Fibroblast of villous mesenchyme (primary cell): ENCODE results near the gene ATP5F1C. TPM values are rescaled to one million over a fixed set of nuclear protein-coding genes. Genes with fewer than 3 reads are reported as not detected.
"Not testable (repeated sequence)": the region's sequence is repeated elsewhere in the genome, so short reads cannot be mapped to it uniquely, and the experiment has no call there.

Source experiments
- DNase-seq: peaks from one replicate; pipeline ENCODE4 v3.0.0-alpha.2; 2010; ENCODE audit warnings: low read depth
- H3K4me3 ChIP-seq: 2 replicates; pipeline ENCODE4 v1.5.1; 2011; ENCODE audit warnings: low read depth, mild to moderate bottlenecking, low read length
- total RNA-seq: library from RNA; depleted of rRNA; stranded (reverse); fragments of >200 nt; gene quantifications from 2 replicates; pipeline ENCODE4 v1.2.3, GENCODE V29; 2012
- TF ChIP-seq, protein P1 (sequence below): IDR thresholded peaks from 2 replicates; pipeline ENCODE4 v1.5.1; 2012; ENCODE audit warnings: low read depth, mild to moderate bottlenecking, low read length; ENCODE audit not compliant: insufficient read depth

Gene ATP5F1C
- total RNA-seq, 1 donor: 265 TPM

DNA sequence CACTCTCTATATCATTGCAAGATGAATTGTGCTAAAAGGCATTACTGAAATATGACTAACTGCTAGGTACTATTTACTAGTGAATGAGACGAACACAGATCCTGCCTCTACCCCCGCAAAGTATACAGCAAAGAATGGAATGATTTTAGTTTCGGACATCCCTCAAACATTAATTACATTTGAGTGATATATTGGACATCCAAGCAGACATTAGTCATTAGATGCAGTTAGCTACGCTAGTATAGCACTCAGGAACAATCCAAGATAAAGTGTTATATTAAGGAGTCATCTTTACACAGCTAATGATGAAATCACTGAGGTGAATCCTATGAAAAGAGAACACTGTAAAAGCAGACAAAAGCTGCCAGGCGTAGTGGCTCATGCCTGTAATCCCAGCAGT is 23.0 kb downstream of the ATP5F1C start:
- H3K4me3 ChIP-seq: no peak overlapping the region
- no peak for DNase-seq
- TF ChIP-seq, protein P1, sequence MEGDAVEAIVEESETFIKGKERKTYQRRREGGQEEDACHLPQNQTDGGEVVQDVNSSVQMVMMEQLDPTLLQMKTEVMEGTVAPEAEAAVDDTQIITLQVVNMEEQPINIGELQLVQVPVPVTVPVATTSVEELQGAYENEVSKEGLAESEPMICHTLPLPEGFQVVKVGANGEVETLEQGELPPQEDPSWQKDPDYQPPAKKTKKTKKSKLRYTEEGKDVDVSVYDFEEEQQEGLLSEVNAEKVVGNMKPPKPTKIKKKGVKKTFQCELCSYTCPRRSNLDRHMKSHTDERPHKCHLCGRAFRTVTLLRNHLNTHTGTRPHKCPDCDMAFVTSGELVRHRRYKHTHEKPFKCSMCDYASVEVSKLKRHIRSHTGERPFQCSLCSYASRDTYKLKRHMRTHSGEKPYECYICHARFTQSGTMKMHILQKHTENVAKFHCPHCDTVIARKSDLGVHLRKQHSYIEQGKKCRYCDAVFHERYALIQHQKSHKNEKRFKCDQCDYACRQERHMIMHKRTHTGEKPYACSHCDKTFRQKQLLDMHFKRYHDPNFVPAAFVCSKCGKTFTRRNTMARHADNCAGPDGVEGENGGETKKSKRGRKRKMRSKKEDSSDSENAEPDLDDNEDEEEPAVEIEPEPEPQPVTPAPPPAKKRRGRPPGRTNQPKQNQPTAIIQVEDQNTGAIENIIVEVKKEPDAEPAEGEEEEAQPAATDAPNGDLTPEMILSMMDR: no peak

DNA sequence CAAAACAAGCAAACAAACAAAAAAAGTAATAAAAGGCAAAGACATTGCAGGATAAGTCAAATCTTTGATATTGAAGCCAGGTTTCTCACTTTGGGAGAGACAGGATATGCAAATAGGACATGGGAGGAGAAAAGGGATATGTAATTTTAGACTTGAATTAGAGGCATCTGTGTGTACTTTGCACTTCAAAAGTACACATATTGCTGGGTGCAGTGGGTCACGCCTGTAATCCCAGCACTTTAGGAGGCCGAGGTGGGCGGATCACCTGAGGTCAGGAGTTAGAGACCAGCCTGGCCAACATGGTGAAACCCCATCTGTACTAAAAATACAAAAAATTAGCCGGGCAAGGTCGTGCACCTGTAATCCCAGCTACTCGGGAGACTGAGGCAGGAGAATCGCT is 23.8 kb downstream of the ATP5F1C start:
- not testable (repeated sequence) for H3K4me3 ChIP-seq, DNase-seq

DNA sequence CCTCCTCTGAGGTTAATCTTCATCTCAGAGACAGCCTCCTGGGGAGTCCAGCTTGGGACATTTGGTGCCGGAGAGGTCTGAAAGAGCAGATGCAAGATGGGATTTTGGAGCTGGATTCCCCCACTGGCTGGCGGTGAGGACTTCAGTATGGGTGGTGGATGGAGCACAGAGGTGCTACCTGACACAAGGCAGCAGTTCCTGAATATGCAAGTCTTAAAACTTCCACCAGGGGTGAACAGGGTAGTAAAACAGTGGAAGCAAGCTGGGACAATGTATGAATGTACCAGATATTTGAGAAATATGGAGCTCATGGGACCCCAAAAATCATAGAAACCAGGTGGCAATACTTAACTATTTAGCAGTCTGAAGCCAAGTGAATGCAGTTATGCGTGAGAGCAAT is 25.5 kb downstream of the ATP5F1C start:
- no peak overlapping the region for H3K4me3 ChIP-seq

DNA sequence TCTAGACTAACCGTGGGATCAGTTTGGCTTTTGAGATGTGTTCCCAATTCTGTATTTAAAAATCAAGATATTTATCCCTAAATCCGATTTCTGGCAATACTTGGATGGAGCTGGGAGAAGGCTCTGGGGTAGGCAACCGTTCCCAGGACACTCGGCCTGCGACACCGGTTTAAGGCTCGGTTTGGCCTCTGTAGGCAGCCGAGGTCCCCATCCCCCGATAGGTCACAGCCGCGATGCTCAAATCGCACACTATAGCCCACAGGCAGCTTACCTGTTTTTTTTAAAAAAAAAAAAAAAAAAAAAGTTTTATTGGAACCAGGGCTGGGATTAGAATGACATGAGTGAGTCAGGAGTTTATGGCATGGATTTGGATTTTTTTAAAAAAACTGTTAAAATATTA is 29.6 kb downstream of the ATP5F1C start:
- TF ChIP-seq, protein P1: no peak

More for the DNA sequence above, 25.5 kb downstream of the ATP5F1C start:
- TF ChIP-seq, protein P1: no peak
- no peak for DNase-seq

DNA sequence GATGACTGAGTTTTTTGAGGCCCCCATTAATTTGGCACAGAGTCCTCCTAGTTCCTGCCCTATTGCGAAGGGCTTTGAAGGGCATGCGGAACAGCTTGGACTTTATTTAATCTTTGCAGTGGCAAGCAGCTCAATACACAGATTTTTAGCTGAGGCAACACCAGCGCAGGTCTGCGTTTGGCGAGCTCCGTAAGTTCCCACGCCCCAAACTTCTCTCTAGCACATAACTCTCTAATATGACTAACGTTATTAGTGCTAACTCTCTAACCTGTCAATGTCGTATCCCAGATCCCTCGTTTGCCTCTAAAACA is 30.0 kb downstream of the ATP5F1C start:
- DNase-seq: no peak
- H3K4me3 ChIP-seq: peak overlapping the region; percentile 91
- TF ChIP-seq, protein P1: no peak

More for the DNA sequence above, 29.6 kb downstream of the ATP5F1C start:
- no peak for DNase-seq
- peak overlapping the region; percentile 91 for H3K4me3 ChIP-seq

DNA sequence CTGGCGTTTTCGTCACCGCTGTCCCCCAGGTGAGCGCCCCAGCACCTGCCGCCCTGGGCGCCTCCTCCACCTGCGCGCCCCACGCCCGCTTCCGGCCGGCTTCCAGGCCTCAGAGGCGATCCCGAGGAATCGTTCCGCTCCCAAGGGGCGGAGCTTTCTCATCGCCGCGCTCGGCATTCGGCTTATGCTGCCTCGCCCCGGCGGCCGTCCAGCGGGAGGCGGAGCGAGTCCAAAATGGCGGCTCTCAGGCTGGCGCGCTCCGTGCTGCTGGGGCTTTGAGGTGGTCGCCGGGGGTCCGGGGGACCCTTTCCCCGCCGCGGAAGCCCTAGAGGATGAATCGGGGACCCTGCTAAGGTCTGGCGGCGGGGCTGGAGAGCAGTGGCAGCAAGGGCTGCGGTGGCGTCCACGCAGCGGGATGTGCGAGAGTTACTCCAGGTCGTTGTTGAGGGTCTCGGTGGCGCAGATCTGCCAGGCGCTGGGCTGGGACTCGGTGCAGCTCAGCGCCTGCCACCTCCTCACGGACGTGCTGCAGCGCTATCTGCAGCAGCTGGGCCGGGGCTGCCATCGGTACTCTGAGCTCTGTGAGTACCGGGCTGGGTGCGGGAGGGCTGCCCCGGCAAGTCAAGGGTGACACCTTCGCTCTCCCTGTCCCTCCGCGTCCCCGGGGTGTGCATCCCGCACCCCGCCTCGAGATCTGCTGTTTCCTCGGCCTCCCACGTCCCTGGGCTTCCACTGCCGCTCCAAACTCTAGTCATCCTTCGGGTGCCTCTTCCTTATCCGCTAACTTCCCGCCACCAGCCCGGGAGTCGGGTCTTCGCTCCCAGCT is 30.5 kb downstream of the ATP5F1C start, which contains the start of gene TAF3:
Gene TAF3, plus strand, starts transcription at position 211 of the 826 bp plus-strand sequence. Its CDS starts 205 bp downstream, at position 416.
- H3K4me3 ChIP-seq: peak within 1 kb of the TSS; percentile 91
- TF ChIP-seq, protein P1: no peak
- peak; percentile 84 for DNase-seq

DNA sequence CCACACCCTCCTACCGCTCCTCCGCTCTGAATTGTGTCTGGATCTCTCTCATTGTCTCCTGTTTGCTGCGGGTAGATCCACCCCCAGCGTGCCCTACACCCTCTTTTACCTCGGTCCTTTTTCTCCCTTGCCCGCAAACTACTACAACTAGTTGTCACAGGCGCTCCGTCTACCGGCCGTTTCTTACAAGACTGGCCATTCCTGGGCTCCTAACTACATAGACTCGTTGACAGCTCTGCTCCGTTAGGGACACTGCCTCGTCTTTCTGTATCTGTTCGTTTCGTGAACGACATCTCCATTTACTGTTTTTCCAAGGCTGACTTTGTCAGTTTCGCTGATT is 31.1 kb downstream of the ATP5F1C start:
- TF ChIP-seq, protein P1: peak; percentile 44
- DNase-seq: peak; percentile 47
- H3K4me3 ChIP-seq: peak overlapping the region; percentile 91
